AG08396 (cell line): ENCODE results near the gene TXK.
A peak's percentile ranks its signal among the peaks of the same experiment; 100 is the strongest.

Experiments used
- DNase-seq: peaks from one replicate; pipeline ENCODE4 v3.0.0; 2012; ENCODE audit warnings: low spot score, mixed read lengths

TXK gene

GRCh38 chr4:48103483-48104139, 30.4 kb downstream of the TXK start:
- DNase-seq: no peak

DNA sequence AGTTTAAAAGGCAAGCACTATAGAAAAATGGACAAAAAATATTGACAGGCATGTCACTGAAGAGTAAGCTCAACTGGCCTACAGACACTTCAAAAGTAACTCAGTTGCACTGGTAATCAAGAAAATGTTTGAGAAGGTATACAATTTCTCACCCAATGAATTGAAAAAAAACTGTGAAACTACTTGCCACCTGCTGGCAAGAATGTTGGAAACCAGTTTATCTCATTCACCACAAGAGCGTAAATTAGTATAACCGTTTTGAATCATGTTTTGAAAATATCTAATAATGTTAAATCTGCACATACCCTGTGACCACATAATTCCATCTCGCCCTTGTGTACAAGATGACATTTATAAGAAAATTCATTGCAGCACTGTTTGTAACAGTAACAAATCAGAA, 31.7 kb downstream of the TXK start:
- DNase-seq: no peak

- DNase-seq: no peak
These were observed 33.8 kb downstream of the TXK start for GRCh38 chr4:48100256-48100655.

DNA sequence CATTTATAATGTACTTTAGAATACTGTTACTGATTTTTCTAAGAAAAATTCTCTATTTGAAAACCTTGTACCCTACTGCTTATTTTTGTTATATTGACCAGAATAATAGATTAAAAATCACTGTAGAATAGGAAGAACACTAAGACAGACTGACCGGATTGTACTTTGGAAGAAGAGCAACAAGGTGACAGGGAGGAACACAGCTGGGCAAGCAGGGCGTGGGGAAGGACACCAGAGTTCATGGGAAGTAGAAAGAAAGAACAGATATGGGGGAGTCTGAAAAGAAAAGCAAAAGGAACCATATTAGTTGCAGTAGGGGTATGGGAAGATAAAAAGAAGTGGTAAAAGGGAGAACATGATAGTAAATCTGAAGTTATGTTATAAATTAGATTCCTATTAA, 38.6 kb downstream of the TXK start:
- no peak for DNase-seq

GRCh38 chr4:48093991-48094416, 40.0 kb downstream of the TXK start:
- no peak for DNase-seq

DNA sequence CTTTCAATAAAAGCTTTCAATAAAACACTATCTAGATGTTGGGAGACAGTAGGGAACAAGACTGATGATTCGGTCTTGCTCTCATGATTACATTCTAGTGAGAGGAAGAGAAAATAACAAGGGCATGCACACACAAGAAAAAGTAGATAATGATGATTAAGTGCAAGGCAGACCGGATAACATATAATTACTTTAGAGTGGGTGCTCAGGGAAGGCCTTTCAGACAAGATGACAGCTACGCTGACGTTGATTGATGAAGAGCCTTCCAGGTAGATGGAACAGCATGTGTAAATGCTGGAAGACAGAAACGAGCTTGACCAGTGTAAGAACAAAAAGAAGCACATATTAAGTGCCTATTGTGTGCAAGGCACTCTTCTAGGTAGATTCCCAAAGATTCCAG, 43.4 kb downstream of the TXK start:
- DNase-seq: no peak

- DNase-seq: no peak
These were observed 48.0 kb downstream of the TXK start for GRCh38 chr4:48085821-48086589.

- DNase-seq: no peak
These were observed 51.1 kb downstream of the TXK start for GRCh38 chr4:48082956-48083355.

DNA sequence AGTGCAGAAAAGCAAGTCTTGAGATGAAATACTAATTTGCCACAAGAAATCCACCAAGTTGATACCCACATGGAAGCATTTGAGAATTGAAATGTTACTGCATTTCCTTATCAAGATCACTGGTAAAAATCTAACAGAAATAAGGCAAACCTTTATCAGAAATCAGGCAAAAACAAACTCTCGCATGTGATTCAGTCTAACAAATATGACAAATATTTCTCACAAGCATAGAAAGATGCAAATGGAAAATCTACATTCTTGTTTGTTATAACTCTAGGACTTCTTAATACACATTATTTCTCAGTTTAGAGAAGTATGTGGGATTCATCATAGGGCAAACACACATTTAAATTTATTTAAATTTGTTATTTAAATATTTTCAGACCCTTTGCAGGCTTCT, 52.9 kb downstream of the TXK start:
- DNase-seq: peak; percentile 9

- no peak for DNase-seq
These were observed 54.1 kb downstream of the TXK start for GRCh38 chr4:48079972-48080391.

GRCh38 chr4:48078862-48079655, 55.0 kb downstream of the TXK start:
- DNase-seq: no peak

GRCh38 chr4:48078425-48078824, 55.6 kb downstream of the TXK start:
- no peak for DNase-seq

GRCh38 chr4:48074657-48075056, 59.4 kb downstream of the TXK start:
- no peak for DNase-seq

- DNase-seq: no peak
These were observed 60.4 kb downstream of the TXK start for GRCh38 chr4:48073567-48074103.

DNA sequence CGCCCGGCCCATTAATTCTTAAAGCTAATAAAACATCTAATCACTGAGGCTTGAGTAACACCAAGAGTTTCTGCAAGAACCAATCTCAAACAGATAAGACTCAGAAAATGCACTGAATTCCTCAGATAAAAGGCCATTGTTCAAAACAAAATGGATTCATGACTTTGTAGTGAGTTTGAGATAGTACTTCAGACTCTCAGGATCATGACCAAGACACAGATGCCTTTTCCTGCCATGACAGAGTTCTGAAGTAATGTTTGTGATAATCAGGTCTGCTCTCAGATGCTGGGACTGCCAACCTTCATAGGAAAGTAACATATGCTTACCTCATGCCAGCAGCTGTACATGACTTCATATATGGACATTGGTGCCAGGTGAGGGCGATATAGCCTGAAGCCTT, 62.9 kb downstream of the TXK start:
- no peak for DNase-seq

DNA sequence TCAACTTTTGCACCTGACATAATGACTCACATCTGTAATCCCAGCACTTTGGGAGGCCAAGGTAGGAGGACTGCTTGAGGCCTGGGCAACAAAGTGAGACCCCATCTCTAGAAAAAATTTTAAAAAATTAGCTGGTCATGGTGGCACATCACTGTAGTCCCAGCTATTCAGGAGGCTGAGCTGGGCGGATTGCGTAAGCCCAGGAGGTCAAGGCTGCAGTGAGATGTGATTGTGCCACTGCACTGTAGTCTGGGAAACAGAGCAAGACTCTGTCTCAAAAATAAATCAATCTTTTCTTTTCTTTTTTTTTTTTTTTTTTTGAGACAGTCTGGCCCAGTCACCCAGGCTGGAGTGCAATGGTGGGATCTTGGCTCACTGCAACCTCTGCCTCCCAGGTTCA, 65.0 kb downstream of the TXK start:
- DNase-seq: no peak

DNA sequence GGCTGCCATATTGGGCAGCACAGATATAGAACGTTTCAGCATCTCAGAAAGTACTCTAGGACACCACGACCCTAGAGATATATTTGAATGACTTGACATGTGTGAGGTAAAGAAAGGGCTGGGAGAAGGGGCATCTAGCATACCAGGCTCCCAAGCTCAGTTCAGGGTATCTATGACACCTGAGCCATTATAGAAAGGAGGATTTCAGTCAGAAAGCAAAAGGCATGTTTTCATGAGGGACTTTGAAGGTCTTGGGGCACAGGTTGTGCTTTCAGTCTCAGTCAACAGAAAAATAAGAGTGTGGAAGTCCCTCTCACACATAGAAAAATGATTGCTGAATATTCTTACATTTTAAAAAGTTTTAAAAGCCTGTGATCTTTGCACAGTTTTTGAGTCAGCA, 65.9 kb downstream of the TXK start:
- DNase-seq: no peak

GRCh38 chr4:48067536-48067935, 66.5 kb downstream of the TXK start:
- DNase-seq: no peak

GRCh38 chr4:48065587-48066052, 68.4 kb downstream of the TXK start:
- no peak for DNase-seq

GRCh38 chr4:48064349-48064748, 69.7 kb downstream of the TXK start:
- DNase-seq: no peak

DNA sequence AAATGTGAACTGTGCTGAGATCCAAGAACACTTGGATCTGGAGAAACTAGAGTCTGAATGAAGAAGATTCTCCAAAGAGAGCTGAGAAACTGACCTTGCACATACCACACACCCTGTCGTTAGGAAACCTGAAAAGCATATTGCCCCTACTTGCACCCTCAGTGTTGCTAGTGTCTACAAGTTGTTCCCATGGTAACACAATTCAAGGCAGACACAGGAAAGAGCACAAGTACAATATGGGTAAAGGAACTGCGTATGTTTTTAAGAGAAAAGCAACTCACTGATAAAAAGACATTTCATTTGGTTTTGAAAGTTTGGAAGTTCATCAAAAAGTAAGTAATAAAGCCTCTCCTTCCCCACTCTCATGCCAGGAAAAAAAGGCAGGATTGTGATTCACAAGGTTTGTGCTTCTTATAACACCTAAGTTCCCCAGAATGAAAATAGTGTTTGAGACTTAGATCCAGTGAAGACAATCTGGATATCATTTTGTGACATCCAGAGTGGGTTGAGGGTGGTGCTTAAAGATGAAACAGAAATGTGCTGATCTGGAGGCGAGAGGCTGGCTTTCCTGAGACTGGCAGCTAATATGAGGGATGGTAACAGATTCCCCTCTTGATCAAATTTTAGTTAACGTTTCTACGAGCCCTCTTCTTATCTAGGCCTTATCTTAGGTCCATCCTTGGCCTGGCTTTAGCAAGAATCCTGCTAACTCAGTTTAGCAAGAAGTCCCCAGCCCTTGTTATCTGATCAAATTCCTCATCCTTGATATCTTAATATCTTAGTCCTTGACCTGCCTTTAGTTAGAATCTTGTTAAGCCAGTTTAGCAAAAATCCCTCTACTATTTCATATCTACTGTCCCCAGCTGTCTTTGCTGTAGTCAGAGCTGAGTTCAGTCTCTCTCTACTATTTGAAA, 75.2 kb downstream of the TXK start:
- DNase-seq: no peak
